Stimulated activated CD8-positive, alpha-beta memory T cell treated with anti-CD3 and anti-CD28 coated beads, Interleukin-7, amount 100 ng/mL, for 24 hours (primary cell): ENCODE data around the gene NXPH1.

ENCODE experiments used
- DNase-seq: peaks from one replicate; pipeline ENCODE4 v3.0.0-alpha.2; 2020; ENCODE audit warnings: low read depth

NXPH1 gene

GRCh38 chr7:8597565-8597964 lies 164.2 kb downstream of the NXPH1 start:
- DNase-seq, result no peak

- no peak for DNase-seq
Observed at GRCh38 chr7:8601121-8601520, 167.7 kb downstream of the NXPH1 start.

- no peak for DNase-seq
Observed at GRCh38 chr7:8605221-8605620, 171.8 kb downstream of the NXPH1 start.

GRCh38 chr7:8612584-8612983 lies 179.2 kb downstream of the NXPH1 start:
- DNase-seq, result no peak

- DNase-seq, result no peak
Observed at GRCh38 chr7:8613191-8613590, 179.8 kb downstream of the NXPH1 start.

GRCh38 chr7:8615019-8615418 lies 181.6 kb downstream of the NXPH1 start:
- DNase-seq, result no peak

- no peak for DNase-seq
Observed at GRCh38 chr7:8618441-8619070, 185.1 kb downstream of the NXPH1 start.

- no peak for DNase-seq
Observed at GRCh38 chr7:8620169-8620568, 186.8 kb downstream of the NXPH1 start.

GRCh38 chr7:8625612-8626011 lies 192.2 kb downstream of the NXPH1 start:
- no peak for DNase-seq

- no peak for DNase-seq
Observed at GRCh38 chr7:8627325-8627724, 193.9 kb downstream of the NXPH1 start.

GRCh38 chr7:8628656-8629055 lies 195.2 kb downstream of the NXPH1 start:
- no peak for DNase-seq

GRCh38 chr7:8629504-8629903 lies 196.1 kb downstream of the NXPH1 start:
- no peak for DNase-seq

- no peak for DNase-seq
Observed at GRCh38 chr7:8637322-8637721, 203.9 kb downstream of the NXPH1 start.

GRCh38 chr7:8638076-8638475 lies 204.7 kb downstream of the NXPH1 start:
- no peak for DNase-seq

GRCh38 chr7:8639668-8640067 lies 206.3 kb downstream of the NXPH1 start:
- DNase-seq, result no peak

GRCh38 chr7:8640671-8641070 lies 207.3 kb downstream of the NXPH1 start:
- DNase-seq, result no peak

GRCh38 chr7:8668627-8669500 lies 235.5 kb downstream of the NXPH1 start:
- no peak for DNase-seq

GRCh38 chr7:8669501-8669851 lies 236.1 kb downstream of the NXPH1 start:
- no peak for DNase-seq

- DNase-seq, result no peak
Observed at GRCh38 chr7:8684426-8684825, 251.0 kb downstream of the NXPH1 start.

GRCh38 chr7:8699875-8700624 lies 266.6 kb downstream of the NXPH1 start:
- DNase-seq, result no peak

GRCh38 chr7:8702807-8703206 lies 269.4 kb downstream of the NXPH1 start:
- DNase-seq, result no peak

GRCh38 chr7:8710124-8710523 lies 276.7 kb downstream of the NXPH1 start:
- no peak for DNase-seq

GRCh38 chr7:8714791-8715190 lies 281.4 kb downstream of the NXPH1 start:
- DNase-seq, result no peak
